ENCODE results near the gene NAB1.
"Not testable (repeated sequence)": the region's sequence is repeated elsewhere in the genome, so short reads cannot be mapped to it uniquely, and the experiment has no call there.

Gene NAB1, protein sequence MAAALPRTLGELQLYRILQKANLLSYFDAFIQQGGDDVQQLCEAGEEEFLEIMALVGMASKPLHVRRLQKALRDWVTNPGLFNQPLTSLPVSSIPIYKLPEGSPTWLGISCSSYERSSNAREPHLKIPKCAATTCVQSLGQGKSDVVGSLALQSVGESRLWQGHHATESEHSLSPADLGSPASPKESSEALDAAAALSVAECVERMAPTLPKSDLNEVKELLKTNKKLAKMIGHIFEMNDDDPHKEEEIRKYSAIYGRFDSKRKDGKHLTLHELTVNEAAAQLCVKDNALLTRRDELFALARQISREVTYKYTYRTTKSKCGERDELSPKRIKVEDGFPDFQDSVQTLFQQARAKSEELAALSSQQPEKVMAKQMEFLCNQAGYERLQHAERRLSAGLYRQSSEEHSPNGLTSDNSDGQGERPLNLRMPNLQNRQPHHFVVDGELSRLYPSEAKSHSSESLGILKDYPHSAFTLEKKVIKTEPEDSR

DNA sequence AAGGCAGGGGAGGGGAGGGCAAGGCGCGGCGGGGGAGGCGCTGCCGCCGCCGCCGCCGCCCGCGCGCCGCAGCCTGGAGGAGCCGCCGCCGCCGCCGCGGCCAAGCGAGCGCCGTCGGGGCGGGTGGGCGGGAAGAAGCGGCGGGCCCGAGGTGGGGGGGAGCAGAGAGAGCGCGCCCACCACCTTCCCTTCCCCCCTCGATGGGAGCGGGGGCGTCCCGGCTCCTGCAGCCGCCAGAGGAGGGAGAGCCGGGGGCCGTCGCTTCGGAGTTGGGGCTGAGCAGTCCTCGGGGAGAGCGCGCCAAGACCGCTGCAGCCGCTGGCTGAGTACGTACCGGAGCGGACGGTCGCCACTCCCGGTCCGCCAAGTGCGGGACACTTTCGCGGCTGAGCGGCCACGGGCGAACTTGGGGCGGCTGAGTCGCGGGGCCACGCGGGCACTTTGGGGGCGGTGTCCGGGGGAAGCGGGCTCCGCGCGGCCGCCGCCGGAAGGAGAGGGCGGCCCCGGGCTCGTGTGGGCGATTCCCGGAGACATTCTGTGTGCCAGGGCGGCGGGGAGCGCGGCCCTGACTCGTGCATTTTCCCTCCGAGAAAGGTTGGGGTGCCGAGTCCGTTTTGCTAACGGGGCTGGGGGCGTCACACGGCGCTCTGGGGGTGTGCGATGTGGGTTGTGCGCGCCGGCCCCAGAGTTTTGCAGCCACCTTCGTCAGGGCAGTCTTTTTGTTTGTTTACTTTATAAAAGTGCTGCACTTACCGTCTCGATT, at the start of gene NAB1:
NAB1 (plus strand) TSS at position 49 of the 763 bp plus-strand sequence. CDS start 10,094 bp downstream, outside the sequence.
- FAIRE-seq = no peak

DNA sequence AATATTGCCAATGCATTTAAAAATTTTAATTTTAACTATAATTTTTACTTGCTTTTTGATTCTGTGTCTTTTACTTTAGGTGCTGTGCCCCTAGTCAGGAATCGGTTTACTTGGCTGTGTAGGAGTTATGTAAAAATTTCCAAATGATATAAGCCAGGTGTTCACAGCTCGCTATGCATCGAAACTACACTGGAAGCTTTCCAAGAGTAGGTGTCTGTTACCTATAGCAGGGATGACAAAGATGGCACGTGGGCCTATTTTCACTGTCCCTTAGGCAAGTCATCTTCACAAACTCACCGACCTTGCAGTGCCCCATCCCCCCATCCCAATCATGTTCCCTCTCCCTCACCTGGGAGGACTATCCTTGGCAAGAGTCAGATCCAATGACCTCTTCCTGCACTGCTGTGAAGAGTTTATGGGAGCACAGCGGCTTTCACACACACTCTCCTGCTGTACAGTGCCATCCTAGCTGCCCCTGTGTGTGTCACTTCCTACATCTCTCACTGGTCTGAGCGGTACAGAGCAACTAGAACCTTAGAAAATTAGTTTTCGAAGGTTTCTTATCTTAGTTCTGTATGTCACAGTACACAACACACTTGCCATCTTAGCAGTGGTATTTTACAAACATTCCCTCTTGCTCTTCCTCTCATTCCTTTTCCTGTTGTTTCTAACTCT, 49.2 kb upstream of the NAB1 start:
- no peak for FAIRE-seq

DNA sequence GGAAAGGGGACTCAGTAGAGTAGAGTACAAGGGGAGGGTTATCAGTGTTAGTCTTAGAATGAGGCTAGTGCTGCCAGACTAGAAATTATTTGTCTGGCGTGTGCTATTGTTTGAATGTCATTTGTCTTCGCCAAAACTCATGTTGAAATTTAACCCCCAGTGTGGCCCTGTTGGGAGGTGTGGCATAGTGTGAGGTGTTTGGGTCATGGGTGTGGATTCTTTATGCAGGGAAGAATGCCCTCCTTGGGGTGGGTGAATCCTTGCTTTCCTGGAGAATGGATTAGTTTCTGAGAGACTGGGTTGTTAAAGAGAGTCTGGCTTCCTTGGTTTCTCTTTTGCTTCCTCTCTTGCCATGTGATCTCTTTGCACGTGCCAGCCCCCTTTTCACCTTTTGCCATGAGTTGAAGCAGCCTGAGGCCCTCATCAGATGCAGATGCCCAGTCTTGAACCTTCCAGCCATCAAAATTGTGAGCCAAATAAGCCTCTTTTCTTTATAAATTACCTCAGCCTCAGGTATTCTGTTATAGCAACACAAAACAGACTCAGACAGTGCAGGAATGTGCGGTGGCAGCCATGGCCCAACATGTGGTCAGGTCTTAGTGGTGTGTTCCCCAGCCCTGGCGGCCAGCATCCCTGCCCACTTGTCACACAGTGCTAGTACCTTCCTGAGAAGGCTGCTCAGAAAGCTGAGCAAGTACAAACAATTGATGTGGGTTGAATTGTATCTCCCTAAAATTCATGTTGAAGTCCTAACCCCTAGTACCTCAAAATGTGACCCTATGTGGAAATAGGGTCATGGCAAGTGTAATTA, 48.4 kb upstream of the NAB1 start:
- no peak for FAIRE-seq

DNA sequence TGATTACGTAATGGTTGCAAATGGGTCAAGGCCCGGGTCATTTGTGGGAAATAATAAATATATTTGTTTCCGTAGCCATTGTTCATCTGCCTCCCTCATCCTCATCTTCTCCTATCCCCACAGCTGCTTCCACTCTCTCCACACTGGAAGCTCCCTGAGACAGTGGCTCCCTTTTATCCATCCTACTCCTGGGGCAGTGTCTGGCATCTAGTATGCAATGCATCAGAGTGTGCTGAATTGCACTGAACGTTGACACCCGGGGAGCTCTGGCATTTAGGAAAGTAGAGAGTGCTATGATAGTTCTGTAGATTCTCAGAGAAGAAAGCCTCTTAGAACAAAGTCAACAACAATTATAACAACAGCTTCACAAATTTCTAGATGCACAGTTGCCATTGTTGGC, 45.5 kb upstream of the NAB1 start:
- FAIRE-seq = no peak

DNA sequence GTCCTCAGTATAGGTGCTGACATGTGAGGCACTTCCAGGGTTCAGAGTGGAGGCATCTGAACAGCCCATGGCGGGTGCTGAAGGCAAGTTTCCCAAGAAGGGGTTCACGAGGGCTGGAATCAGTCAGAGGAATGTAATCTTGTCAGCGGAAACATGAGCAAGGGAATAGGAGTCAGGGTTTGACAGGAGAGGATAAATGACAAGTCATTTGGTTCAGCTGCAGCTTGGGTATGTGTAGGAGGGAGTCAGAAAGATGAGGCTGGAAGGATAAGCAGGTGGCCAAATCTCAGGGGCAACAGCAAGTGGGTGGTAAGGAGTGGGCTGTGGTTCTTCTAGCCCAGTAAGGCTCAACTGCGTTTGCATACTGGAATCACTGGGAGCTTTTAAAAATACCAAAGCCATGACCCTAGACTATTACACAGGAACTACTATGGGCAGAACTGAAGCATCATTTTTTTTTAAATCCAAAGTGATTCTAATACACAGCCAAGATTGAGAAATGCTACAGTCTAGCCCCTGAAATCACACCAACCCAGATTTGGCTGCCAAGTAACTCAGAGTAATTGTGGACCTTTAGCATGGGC, 41.8 kb upstream of the NAB1 start:
- FAIRE-seq = no peak

DNA sequence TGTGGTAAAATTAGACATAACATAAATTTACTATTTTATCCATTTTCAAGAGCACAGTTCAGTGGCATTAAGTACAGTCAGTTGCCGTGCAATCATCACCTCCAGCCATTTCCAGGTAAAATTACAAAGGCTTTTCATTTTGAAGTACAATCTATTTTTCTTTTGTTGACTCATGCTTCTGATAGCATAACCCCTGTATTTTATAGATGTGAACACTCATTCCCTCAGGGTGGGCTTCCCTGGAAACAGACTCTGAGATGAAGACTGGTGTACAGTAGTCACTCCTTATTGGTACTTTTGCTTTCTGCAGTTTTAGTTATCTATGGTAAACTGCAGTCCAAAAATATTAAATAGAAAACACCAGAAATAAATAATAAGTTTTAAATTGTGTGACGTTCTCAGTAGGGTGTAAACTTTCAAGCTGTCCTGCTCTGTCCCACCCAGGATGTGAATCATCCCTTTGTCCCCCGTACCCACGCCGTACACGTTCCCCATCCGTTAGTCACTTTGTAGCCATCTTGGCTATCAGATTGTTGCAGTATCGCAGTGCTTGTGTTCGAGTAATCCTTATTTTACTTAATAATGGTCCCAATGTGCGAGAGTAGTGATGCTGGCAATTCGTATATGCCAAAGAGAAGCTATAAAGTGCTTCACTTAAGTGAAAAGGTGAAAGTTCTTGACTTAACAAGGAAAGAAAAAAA, 41.1 kb upstream of the NAB1 start:
- no peak for FAIRE-seq

DNA sequence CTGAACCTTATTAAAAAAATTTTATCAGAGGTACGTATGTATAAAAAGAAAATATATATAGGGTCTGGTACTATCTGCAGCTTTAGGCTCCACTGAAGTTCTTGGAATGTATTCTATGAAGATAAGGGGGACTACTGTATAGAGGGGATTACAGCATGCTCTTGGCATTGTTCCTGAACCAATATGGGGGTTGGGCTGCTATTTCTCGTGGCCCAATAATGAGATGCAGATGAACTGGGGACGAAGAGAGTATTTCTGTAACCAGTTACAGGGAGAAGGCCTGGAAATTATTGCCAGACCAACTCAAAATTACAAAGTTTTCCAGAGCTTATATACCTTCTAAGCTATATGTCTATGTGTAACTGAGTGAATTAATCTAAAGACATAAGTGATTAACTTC, 40.0 kb upstream of the NAB1 start:
- FAIRE-seq = not testable (repeated sequence)

DNA sequence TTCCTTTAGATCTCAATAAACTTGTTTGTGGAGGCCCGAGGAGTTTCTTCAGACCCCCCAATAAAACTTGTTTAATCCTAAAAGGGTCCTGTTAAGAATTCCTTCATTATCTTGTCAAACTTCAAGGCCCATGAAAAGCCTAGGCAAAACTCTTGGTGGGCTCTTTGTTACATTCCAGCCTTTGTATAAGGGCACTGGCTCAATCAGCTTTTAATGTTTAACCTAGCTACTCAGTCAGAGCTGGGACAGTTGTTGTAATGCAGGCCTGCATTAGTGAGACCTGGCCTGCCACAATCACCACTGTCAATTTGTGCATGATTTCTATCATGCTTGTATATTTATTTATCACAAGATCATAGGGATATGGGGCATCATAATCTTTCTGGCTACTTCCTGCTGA, 39.5 kb upstream of the NAB1 start:
- not testable (repeated sequence) for FAIRE-seq

DNA sequence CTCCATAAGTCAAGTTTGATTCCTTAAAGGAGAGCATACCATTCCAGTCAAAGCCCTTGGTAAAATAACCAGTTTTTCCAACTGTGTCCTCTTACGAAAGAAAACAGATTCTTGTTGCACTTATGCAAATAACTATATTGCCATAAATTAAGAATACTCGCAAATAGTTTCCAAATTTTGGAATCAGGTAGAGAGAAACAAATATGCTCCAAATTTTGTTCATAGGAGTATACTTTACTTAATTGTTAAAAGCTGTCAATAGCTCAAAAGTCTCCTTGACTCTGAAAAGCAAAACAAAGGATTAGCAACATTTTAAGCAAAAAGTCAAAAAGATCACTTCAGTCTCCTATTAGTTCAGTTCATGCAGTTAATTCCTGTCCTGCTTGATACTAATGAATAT, 38.4 kb upstream of the NAB1 start:
- FAIRE-seq = not testable (repeated sequence)

DNA sequence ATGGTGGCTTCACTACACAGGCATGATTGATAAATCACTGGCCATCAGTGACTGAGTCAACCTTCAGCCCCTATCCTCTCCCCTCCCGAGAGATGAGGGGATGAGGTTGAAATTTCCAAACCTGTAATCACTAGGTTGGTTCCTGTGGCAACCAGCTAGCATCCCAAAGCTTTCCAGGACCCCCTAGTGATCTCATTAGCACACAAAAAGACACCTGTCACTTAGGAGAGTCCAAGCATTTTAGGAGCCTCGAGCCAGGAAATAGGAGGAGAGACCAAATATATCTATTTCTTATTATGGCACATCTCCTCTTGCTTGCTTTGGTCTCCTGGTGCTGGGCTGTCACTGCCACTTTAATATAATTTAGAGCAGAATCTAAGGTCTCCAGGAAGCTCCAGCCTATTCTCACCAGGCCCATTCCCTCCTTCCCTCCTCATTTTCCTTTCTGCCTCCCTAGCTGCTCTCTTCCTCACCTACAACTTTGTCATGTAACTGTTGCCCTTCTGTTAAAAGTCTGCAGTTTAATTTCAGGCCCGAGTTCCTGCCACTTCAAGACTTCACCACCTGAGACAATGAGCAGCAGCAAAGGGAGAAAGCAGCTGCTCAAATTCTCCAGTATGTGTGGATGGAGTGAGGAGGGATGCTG, 33.2 kb upstream of the NAB1 start:
- FAIRE-seq = no peak

DNA sequence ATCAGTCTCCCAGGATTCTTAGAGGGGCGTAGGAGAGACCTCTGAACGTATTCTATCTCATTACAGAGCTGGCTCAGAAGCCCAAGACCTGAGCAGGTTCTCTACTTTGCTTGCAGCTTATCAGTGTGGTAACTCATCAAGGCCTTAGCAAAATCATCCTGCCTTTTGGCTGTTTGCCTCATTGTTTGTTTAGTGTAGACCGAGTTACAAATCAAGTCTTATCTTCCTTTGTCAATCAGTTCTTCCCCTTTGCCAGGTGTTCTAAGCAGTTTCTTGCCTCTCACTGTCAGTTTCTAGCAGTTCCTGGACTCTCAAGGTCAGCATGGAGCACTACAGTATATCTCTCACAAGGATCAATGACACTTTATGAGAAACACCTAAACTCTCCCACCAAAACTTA, 30.9 kb upstream of the NAB1 start:
- no peak for FAIRE-seq

DNA sequence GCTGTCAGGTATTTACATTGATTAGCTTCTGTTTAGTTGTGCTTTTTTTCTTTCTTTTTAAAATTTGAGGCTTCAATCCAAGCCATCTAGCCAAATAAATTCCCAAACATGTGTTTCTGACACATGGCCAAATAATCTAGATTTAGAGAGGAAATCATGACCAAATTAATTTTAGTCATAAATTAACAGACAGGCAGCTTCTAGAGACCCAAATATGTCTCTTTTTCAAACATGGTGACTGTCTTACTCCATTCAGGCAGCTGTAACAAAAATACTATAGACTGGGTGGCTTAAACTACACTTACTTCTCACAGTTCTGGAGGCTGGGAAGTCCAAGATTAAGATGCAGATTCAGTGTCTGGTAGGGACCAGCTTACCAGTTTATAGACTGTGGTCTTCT, 23.2 kb upstream of the NAB1 start:
- no peak for FAIRE-seq

DNA sequence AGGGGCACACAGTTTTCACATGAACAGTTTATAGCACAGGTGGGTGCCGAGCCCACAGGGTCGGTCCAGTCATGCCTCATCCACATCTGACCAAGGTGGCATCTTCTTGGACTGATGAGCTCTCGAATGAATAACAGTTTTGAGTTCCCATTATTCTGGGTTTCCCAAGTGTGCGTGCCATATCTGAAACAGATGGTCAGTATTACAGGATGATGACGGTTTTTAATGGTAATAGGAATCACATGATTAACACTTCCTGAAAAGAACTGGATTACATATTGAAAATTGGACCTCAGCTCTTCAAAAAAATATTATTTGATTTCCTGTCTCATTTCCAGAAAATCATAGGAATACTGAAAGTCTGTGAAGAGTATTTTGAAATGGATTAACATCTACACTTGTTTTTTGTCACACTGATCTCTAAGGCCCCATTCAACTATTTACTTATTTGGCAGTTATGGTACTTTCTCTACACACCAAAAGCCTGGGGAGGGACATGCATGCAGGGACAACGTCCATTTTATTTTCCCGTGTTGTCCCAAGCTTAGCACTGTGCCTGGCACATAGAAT, 22.2 kb upstream of the NAB1 start:
- peak; percentile 41 for FAIRE-seq

DNA sequence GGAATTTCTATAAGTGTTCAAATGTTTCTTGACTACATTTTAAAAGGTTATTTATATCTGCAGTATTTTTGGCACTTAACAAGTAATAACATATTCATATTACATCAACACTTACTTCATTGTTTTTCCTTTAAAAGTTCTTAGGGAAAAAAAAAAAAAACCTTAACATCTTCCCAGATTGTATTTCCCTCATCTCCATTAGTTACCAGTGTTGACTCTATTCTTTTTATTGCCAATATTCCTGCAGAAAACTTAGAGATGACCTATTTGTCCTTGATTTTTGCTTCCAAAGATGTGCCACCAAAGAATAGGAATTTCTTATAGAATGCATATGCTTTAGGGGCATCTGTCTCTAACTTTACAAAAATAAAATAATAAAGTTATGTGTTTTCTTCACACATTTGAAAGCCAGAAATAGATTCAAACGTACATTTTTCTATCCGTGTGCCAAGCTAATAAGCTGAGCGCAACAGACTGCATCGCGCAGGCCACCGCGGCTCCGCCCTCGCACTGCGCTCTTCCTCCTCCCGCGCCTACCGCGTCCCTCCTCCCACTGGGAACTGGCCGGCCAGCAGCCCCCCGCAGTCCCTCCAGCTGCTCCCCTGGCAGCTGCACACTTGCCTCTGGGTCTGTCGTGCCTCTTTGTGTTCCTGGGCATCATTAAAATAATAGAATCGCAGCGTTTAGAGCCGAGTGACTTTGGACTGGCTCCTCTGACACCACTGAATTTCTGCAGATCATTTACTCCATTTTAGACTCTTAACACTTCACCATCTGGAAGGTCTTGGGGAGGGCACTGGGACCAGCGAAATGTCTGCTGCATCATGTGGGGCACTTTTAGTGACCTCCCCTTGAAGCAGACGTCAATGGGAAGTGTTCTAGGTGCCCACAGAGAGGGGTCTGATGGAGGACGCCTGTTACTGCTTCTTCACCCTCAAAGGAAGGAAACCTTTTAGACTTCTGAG, 21.2 kb upstream of the NAB1 start:
- FAIRE-seq = peak; percentile 41

DNA sequence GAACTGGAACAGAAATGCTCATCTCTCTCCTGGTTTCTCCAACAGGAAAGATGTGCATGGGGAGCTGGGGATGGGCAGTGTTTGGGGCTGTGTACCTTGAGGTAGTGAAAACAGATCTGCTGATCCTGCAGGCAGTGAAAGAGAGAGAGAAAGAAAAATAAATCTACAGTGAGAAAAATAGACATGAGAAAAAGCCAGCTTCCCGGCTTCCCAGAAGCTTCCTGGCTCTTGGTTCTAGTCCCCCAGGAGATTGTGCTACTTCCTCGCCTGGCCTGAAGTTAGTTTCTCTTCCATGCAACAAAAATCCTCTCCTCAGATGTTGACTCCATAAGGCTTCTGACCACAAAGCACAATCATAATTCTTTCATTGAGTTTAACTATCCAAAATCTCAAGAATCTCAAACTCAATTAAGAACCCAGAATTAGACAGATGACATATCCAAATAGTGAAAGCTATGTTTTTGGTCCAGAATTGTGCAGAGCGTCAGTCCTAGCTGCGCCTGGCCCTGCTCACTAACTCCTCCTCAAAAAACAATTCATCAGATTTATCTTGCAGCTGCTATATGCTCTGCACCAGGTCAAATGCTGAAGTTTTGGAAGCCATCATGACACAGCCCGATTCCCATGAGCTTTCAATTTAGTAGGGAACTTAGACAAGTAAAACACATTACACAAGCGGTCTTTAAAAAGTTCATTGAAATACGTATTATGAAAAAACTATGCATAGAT, 20.1 kb upstream of the NAB1 start:
- no peak for FAIRE-seq

DNA sequence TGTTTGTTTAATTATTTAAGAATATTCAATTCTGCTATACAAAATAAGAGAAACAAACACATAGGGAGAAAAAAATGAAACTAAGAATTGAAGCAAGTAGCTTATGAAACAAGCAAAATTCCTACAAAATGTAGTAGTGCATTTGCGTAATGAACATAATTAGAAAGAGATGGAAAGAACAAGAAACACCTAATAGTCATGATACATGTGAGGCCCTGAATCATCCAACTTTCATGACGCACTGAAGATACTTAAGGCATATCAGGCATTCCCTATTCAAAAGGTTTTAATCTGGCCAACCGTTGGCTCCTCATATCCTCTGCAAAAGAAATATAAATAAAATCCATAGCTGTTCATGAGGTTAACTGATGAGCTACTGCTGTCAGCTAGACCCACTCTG, 14.5 kb upstream of the NAB1 start:
- no peak for FAIRE-seq

DNA sequence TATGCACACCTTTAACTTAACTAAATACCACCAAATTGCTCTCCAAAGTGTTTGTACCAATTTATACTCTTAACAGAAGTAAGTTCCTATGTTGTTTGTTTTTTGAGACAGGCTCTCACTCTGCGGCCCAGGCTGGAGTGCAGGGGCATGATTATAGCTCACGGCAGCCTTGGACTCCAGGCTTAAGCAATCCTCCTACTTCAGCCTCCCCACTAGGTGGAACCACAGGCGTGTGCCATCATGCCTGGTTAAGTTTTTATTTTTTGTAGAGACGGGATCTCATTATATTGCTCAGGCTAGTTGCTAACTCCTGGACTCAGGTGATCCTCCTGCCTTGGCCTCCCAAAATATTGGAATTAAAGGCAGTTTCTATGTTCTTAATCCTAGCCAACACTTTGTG, 13.1 kb upstream of the NAB1 start:
- no peak for FAIRE-seq

DNA sequence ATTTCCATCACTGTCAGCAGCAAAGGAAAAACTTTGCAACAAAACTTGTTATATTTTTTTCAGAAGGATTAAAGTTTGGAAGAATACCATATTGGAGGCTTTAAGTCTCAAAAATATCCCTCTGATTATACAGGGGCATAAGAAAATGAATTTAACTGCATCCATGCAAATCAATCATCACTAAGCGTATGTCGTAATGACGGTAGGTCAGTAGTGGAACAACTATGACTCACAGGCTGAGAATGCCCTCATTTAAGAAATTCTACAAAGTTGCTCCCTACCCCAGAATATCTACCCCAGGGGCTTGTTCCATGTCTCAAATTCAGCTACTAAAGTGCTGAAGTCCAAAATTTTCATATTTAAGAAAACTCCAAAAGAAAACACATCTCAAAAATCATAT, 12.5 kb upstream of the NAB1 start:
- FAIRE-seq = no peak

DNA sequence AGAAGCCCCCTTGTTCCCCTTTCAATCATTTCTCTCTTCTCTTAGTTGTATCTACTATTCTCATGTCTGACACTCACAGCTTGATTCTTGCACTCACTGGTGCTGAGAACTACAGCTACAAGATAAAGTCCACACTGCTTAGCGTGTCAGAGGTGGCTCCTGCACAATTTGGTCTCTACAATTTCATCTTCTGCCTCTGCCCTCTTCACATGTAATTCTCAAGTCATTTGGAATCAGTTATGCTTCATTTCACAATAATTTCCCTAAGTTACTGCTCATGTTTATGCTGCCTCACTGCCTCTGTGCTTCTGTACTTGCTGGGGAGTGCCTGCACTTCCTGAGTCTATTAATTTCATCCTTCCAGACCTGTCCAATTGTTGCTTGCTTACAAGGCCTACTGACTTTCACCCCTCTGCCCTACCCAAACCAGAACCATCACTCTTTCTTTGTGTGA, 11.6 kb upstream of the NAB1 start:
- no peak for FAIRE-seq

Measured in islet of Langerhans (tissue), 1 donor.